NCI-H460 (cell line): ENCODE results near the gene FGF14. TPM values are rescaled to one million over a fixed set of nuclear protein-coding genes. Genes with fewer than 3 reads are reported as not detected.

Experiments
- DNase-seq: peaks from one replicate; pipeline ENCODE4 v3.0.0-alpha.2; 2016; ENCODE audit warnings: low read depth; ENCODE audit errors: extremely low read depth
- total RNA-seq: library from RNA; depleted of rRNA; stranded (reverse); fragments of >200 nt; shearing (Covaris generic); gene quantifications from 2 replicates; pipeline ENCODE4 v1.2.3, GENCODE V29; 2014

Gene FGF14
- total RNA-seq, 1 experiment from 2014 or later, result 7.5 TPM

GRCh38 chr13:101755228-101755887 is 646.5 kb downstream of the FGF14 start:
- no peak for DNase-seq

GRCh38 chr13:101752432-101752831 is 649.4 kb downstream of the FGF14 start:
- DNase-seq, result no peak

- DNase-seq, result peak; percentile 76
Observed at GRCh38 chr13:101751488-101751887, 650.4 kb downstream of the FGF14 start.

- DNase-seq, result no peak
Observed at GRCh38 chr13:101749584-101749983, 652.3 kb downstream of the FGF14 start.

GRCh38 chr13:101747039-101747438 is 654.8 kb downstream of the FGF14 start:
- no peak for DNase-seq

- DNase-seq, result no peak
Observed at GRCh38 chr13:101746513-101746912, 655.3 kb downstream of the FGF14 start.

GRCh38 chr13:101739382-101740178 is 662.3 kb downstream of the FGF14 start:
- DNase-seq, result no peak

- DNase-seq, result no peak
Observed at GRCh38 chr13:101738336-101738735, 663.5 kb downstream of the FGF14 start.

GRCh38 chr13:101736566-101736965 is 665.3 kb downstream of the FGF14 start:
- DNase-seq, result no peak

GRCh38 chr13:101730420-101731000 is 671.3 kb downstream of the FGF14 start:
- DNase-seq, result no peak

- DNase-seq, result no peak
Observed at GRCh38 chr13:101728615-101729014, 673.2 kb downstream of the FGF14 start.

- no peak for DNase-seq
Observed at GRCh38 chr13:101728021-101728420, 673.8 kb downstream of the FGF14 start.

GRCh38 chr13:101727118-101727517 is 674.7 kb downstream of the FGF14 start:
- no peak for DNase-seq

GRCh38 chr13:101726681-101727080 is 675.2 kb downstream of the FGF14 start:
- no peak for DNase-seq

- DNase-seq, result no peak
Observed at GRCh38 chr13:101718496-101718895, 683.4 kb downstream of the FGF14 start.

- DNase-seq, result no peak
Observed at GRCh38 chr13:101717353-101717752, 684.5 kb downstream of the FGF14 start.

- no peak for DNase-seq
Observed at GRCh38 chr13:101714195-101714594, 687.7 kb downstream of the FGF14 start.

GRCh38 chr13:101712026-101712348 is 689.9 kb downstream of the FGF14 start:
- DNase-seq, result no peak

GRCh38 chr13:101711307-101712025 is 690.4 kb downstream of the FGF14 start:
- no peak for DNase-seq

GRCh38 chr13:101709952-101710351 is 691.9 kb downstream of the FGF14 start:
- DNase-seq, result no peak

- DNase-seq, result no peak
Observed at GRCh38 chr13:101708115-101708514, 693.7 kb downstream of the FGF14 start.
